PC-9 (cell line): ENCODE data around the gene MCTP1. TPM values are rescaled to one million over a fixed set of nuclear protein-coding genes. Genes with fewer than 3 reads are reported as not detected.

Experiments
- BruUV-seq: library from RNA; stranded (reverse); fragments of 400-500 nt; replicated peaks from 2 replicates; lab custom pipeline; 2021; lab: Mats Ljungman, UMichigan
- CTCF ChIA-PET: fragments of 300-600 bp; sonication (Branson Sonifier 250); formaldehyde crosslinking; loops from one replicate; lab custom pipeline; 2022; ENCODE audit warnings: antibody characterized with exemption; lab: Charles Lee
- POLR2A ChIA-PET: fragments of 300-600 bp; sonication (Branson Sonifier 250); formaldehyde crosslinking; loops from one replicate; lab custom pipeline; 2022; ENCODE audit warnings: antibody characterized with exemption; ENCODE audit not compliant: unreplicated experiment; lab: Charles Lee
- DNase-seq, 2 experiments: peaks; one replicate each; pipeline versions ENCODE4 v3.0.0 to v3.0.0-alpha.2; 2015 to 2022; ENCODE audit warnings: mixed read lengths in 1 of 2
- H2AFZ ChIP-seq: fragments of 200-600 bp; sonication (generic); 2 replicates; pipeline ENCODE4 v1.8.1; 2017; ENCODE audit warnings: antibody characterized with exemption
- H3F3A ChIP-seq: fragments of 200-600 bp; sonication (generic); 2 replicates; pipeline ENCODE4 v1.8.1; 2017; ENCODE audit warnings: antibody characterized with exemption, mild to moderate bottlenecking, low read depth; ENCODE audit not compliant: insufficient read depth
- H3K27ac ChIP-seq: fragments of 200-600 bp; sonication (generic); 2 replicates; pipeline ENCODE4 v1.6.1; 2016; ENCODE audit warnings: mixed run types
- H3K27me3 ChIP-seq: fragments of 200-600 bp; sonication (generic); 2 replicates; pipeline ENCODE4 v1.6.1; 2016; ENCODE audit warnings: low read depth, mixed run types; ENCODE audit not compliant: insufficient read depth
- H3K36me3 ChIP-seq: fragments of 200-600 bp; sonication (generic); 2 replicates; pipeline ENCODE4 v1.6.1; 2016; ENCODE audit warnings: low read depth, mixed run types
- H3K4me1 ChIP-seq: fragments of 200-600 bp; sonication (generic); replicated peaks from 2 replicates; pipeline ENCODE4 v1.6.1; 2016; ENCODE audit warnings: mixed run types; ENCODE audit not compliant: insufficient read depth
- H3K4me2 ChIP-seq: fragments of 200-600 bp; sonication (generic); 2 replicates; pipeline ENCODE4 v1.6.1; 2017; ENCODE audit warnings: mixed run types
- H3K4me3 ChIP-seq: fragments of 200-600 bp; sonication (generic); 2 replicates; pipeline ENCODE4 v1.6.1; 2016; ENCODE audit warnings: mixed run types
- H3K79me2 ChIP-seq: fragments of 200-600 bp; sonication (generic); 2 replicates; pipeline ENCODE4 v1.6.1; 2017; ENCODE audit warnings: low read depth, mixed run types
- H3K9me2 ChIP-seq: fragments of 200-600 bp; sonication (generic); 2 replicates; pipeline ENCODE4 v1.8.1; 2017; ENCODE audit warnings: mild to moderate bottlenecking; ENCODE audit not compliant: insufficient read depth
- H3K9me3 ChIP-seq: fragments of 200-600 bp; sonication (generic); 2 replicates; pipeline ENCODE4 v1.8.1; 2016; ENCODE audit warnings: low read depth; ENCODE audit not compliant: insufficient read depth
- H4K20me1 ChIP-seq: fragments of 200-600 bp; sonication (generic); 2 replicates; pipeline ENCODE4 v1.8.1; 2017; ENCODE audit not compliant: insufficient read depth
- CTCF ChIP-seq: fragments of 200-600 bp; sonication (generic); conservative IDR thresholded peaks from 2 replicates; pipeline ENCODE4 v1.6.1; 2017; ENCODE audit warnings: mixed run types, antibody characterized with exemption, mild to moderate bottlenecking, moderate library complexity
- EZH2 ChIP-seq: fragments of 200-600 bp; sonication (generic); IDR thresholded peaks from 2 replicates; pipeline ENCODE4 v1.8.0; 2017; ENCODE audit warnings: antibody characterized with exemption, low read depth
- intact Hi-C: fragments of 100-400 bp; cut with micrococcal nuclease; formaldehyde crosslinking; loops from one replicate; pipeline ENCODE4 v1.10.0; 2022; ENCODE audit not compliant: unreplicated experiment
- total RNA-seq: library from RNA; stranded (reverse); gene quantifications from 2 replicates; pipeline ENCODE4 v1.2.3, GENCODE V29; 2021

Gene MCTP1
- total RNA-seq, 1 experiment from 2014 or later: 3.9 TPM

GRCh38 chr5:94976853-94977252 lies 308.0 kb downstream of the MCTP1 start:
- CTCF ChIA-PET: no interaction called here

DNA sequence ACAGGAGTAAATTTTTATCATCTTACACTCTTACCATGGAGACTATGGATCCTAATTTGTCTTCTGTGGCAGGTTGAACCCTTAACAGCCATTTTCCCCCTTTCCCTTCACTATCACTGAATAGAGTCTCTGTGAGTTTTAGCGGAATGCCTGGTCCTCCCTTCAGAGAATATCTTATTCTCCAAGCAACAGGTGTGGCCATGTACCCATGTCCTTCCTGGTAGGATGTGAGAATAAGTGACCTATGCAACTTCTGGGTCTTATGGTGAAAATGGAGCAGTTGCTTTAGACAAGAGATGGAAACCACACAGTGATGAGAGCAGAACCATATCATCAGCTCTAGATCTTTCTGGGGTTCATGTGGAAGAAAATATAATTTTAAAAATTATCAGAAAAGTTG lies 312.6 kb downstream of the MCTP1 start:
- intact Hi-C loops: no loop called here
- no peaks in the 10 kb centered on the region for H3F3A ChIP-seq

More at GRCh38 chr5:94976853-94977252, 308.0 kb downstream of the MCTP1 start:
- TF ChIP-seq CTCF (no peak), EZH2 (no peak)
- no peaks in the 10 kb centered on the region for H3K9me2 ChIP-seq
- no peak overlapping the region for H2AFZ ChIP-seq
- H3K27ac ChIP-seq: no peak overlapping the region
- H3K4me3 ChIP-seq: no peak overlapping the region
- H3F3A ChIP-seq: no peaks in the 10 kb centered on the region
- no peak for DNase-seq
- H3K79me2 ChIP-seq: no peaks in the 10 kb centered on the region
- no peaks in the 10 kb centered on the region; the same call in 1 of the 2 replicates for H3K36me3 ChIP-seq
- 0 out of 2 replicates have a peak, but pooled peaks cover 13% of the 10 kb centered on the region for H3K9me3 ChIP-seq
- BruUV-seq: no TSS peak
- intact Hi-C loops: no loop called here
- no peak overlapping the region for H3K4me2 ChIP-seq
- POLR2A ChIA-PET: no interaction called here
- no peaks in the 10 kb centered on the region for H3K4me1 ChIP-seq
- no peaks in the 10 kb centered on the region for H3K27me3 ChIP-seq
- no peaks in the 10 kb centered on the region for H4K20me1 ChIP-seq

DNA sequence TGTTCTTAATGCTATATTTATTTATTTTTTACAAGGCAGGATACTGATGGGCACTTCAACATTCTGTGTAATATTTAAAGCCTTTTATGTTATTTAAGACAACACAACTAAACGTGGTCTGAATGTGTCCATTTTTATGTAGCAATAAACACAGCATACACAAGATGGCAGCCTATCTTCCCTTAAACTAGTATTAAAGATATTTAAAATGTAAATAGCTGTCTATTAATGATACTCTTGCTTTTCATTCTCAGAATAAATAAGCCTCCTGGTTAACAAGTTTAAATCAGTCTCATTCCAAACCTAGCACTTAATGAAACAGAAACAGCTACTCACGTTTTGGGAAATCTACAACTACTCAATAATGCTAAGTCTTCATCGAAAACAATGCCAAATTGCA lies 315.7 kb downstream of the MCTP1 start:
- H3K9me3 ChIP-seq: no peaks in the 10 kb centered on the region
- no peak overlapping the region for H3K4me3 ChIP-seq
- H4K20me1 ChIP-seq: no peaks in the 10 kb centered on the region
- no peaks in the 10 kb centered on the region for H3K79me2 ChIP-seq
- intact Hi-C loops: loop anchor here (1.0 kb wide), 1 partner anchor 292 kb away; no protein-coding TSS in a partner anchor
- no peaks in the 10 kb centered on the region for H3K4me1 ChIP-seq
- H3K27me3 ChIP-seq: no peaks in the 10 kb centered on the region
- no peak overlapping the region for H3K27ac ChIP-seq
- ChIA-PET POLR2A (no interaction called here), CTCF (interaction anchor here (0.9 to 1.4 kb wide), 2 partner anchors 294 to 315 kb away, joined by 3 to 4 read pairs; no protein-coding TSS in a partner anchor)
- TF ChIP-seq EZH2 (no peak), CTCF (peak; percentile 44)
- BruUV-seq: no TSS peak
- H2AFZ ChIP-seq: no peak overlapping the region
- H3K9me2 ChIP-seq: no peaks in the 10 kb centered on the region
- DNase-seq: no peak
- no peaks in the 10 kb centered on the region for H3F3A ChIP-seq
- no peaks in the 10 kb centered on the region for H3K36me3 ChIP-seq
- no peak overlapping the region for H3K4me2 ChIP-seq

More for the DNA sequence above, 312.6 kb downstream of the MCTP1 start:
- no peaks in the 10 kb centered on the region for H3K79me2 ChIP-seq
- no peaks in the 10 kb centered on the region for H3K27me3 ChIP-seq
- H3K9me3 ChIP-seq: 0 out of 2 replicates have a peak, but pooled peaks cover 6% of the 10 kb centered on the region
- no peak for DNase-seq
- H3K4me1 ChIP-seq: no peaks in the 10 kb centered on the region
- no peaks in the 10 kb centered on the region; the same call in 1 of the 2 replicates for H3K36me3 ChIP-seq
- BruUV-seq: no TSS peak
- no peak overlapping the region for H3K27ac ChIP-seq
- H4K20me1 ChIP-seq: no peaks in the 10 kb centered on the region
- no peaks in the 10 kb centered on the region for H3K9me2 ChIP-seq
- H2AFZ ChIP-seq: no peak overlapping the region
- H3K4me2 ChIP-seq: no peak overlapping the region
- ChIA-PET POLR2A (no interaction called here), CTCF (no interaction called here)
- TF ChIP-seq EZH2 (no peak), CTCF (no peak)
- no peak overlapping the region for H3K4me3 ChIP-seq
